ENCODE results near the gene PCNT. TPM values are rescaled to one million over a fixed set of nuclear protein-coding genes. Genes with fewer than 3 reads are reported as not detected.

PCNT gene
- total and polyA plus RNA-seq, 2 donors (not counting 1 experiment from before 2014, with no cell fraction given) = 20.3 to 58.1 TPM

GRCh38 chr21:46428286-46428685 is 104.3 kb downstream of the PCNT start:
- H3K4me1 ChIP-seq (ENCODE audit: control insufficient read depth in 2 of 2, insufficient read depth in 2 of 2, low read length in 2 of 2) = no peaks in the 10 kb centered on the region
- H2AFZ ChIP-seq (ENCODE audit: insufficient read depth, low read depth, low read length, poor library complexity, severe bottlenecking) = no peak overlapping the region
- H3K27me3 ChIP-seq (replicated peaks in 1 of 4; ENCODE audit: control extremely low read depth in 1 of 4, control insufficient read depth in 3 of 4, insufficient read depth in 4 of 4, low read length in 3 of 4) = no peaks in the 10 kb centered on the region
- CTCF ChIA-PET = no interaction called here
- POLR2A ChIA-PET = no interaction called here
- Mint-ChIP-seq H3K9me3 (ENCODE audit: insufficient read depth) (no peaks in the 10 kb centered on the region), H3K27ac (no peak overlapping the region), H3K27me3 (no peaks in the 10 kb centered on the region), H3K4me3 (no peak overlapping the region), H3K4me1 (peaks cover 2% of the 10 kb centered on the region)
- H3K4me2 ChIP-seq (replicated peaks; ENCODE audit: low read depth, low read length, poor library complexity, severe bottlenecking) = no peak overlapping the region
- intact Hi-C loops (cut with micrococcal nuclease) = no loop called here
- H3K79me2 ChIP-seq (ENCODE audit: control insufficient read depth, insufficient read depth, low read length) = no peaks in the 10 kb centered on the region
- WGBS (ENCODE audit: insufficient coverage) = 96% methylated on average over 23 of the region's 23 CpGs
- H3K4me3 ChIP-seq (ENCODE audit: control extremely low read depth in 1 of 5, extremely low read depth in 1 of 5, insufficient read depth in 1 of 5, low read depth in 2 of 5, low read length in 4 of 5) = no peak overlapping the region
- H3K9ac ChIP-seq (ENCODE audit: low read length) = no peak overlapping the region
- H3K9me3 ChIP-seq (ENCODE audit: control extremely low read depth in 1 of 3, control insufficient read depth in 2 of 3, insufficient read depth in 1 of 3, low read length in 2 of 3) = no peaks in the 10 kb centered on the region
- DNase-seq (no peak), ATAC-seq (ENCODE audit: low read depth) (no peak)
- no peak for TF ChIP-seq CTCF (IDR thresholded peaks at IDR 0.05)
- TF ChIP-seq EZH2 (IDR thresholded peaks at IDR 0.05; ENCODE audit: borderline replicate concordance, insufficient read depth, low read depth, low read length, poor library complexity, severe bottlenecking) = no peak
- peaks cover 0 to 41% of the 10 kb centered on the region in 2 experiments for H3K36me3 ChIP-seq (replicated peaks in 1 of 2; ENCODE audit: control extremely low read depth in 1 of 2, control insufficient read depth in 1 of 2, extremely low read depth in 1 of 2, insufficient read depth in 2 of 2, low read length in 1 of 2)
- H4K20me1 ChIP-seq (ENCODE audit: control insufficient read depth, insufficient read depth, low read length, poor library complexity, severe bottlenecking) = no peaks in the 10 kb centered on the region
- H3K27ac ChIP-seq (ENCODE audit: low read length in 2 of 2) = no peak overlapping the region

- intact Hi-C loops (cut with micrococcal nuclease) = no loop called here
- no peaks in the 10 kb centered on the region for H3K27me3 ChIP-seq (replicated peaks in 1 of 4; ENCODE audit: control extremely low read depth in 1 of 4, control insufficient read depth in 3 of 4, insufficient read depth in 4 of 4, low read length in 3 of 4)
- H3K27ac ChIP-seq (ENCODE audit: low read length in 2 of 2) = no peak overlapping the region
- no peak overlapping the region for H3K4me2 ChIP-seq (replicated peaks; ENCODE audit: low read depth, low read length, poor library complexity, severe bottlenecking)
- DNase-seq (no peak), ATAC-seq (ENCODE audit: low read depth) (no peak)
- H3K27me3 Mint-ChIP-seq = no peaks in the 10 kb centered on the region
- H3K9ac ChIP-seq (ENCODE audit: low read length) = no peak overlapping the region
- 98% methylated on average over 38 of the region's 44 CpGs for WGBS (ENCODE audit: insufficient coverage)
- H3K9me3 Mint-ChIP-seq (ENCODE audit: insufficient read depth) = no peaks in the 10 kb centered on the region
- ChIA-PET CTCF (no interaction called here), POLR2A (no interaction called here)
- H4K20me1 ChIP-seq (ENCODE audit: control insufficient read depth, insufficient read depth, low read length, poor library complexity, severe bottlenecking) = no peaks in the 10 kb centered on the region
- no peak overlapping the region for H2AFZ ChIP-seq (ENCODE audit: insufficient read depth, low read depth, low read length, poor library complexity, severe bottlenecking)
- H3K9me3 ChIP-seq (ENCODE audit: control extremely low read depth in 1 of 3, control insufficient read depth in 2 of 3, insufficient read depth in 1 of 3, low read length in 2 of 3) = no peaks in the 10 kb centered on the region
- H3K4me3 ChIP-seq (ENCODE audit: control extremely low read depth in 1 of 5, extremely low read depth in 1 of 5, insufficient read depth in 1 of 5, low read depth in 2 of 5, low read length in 4 of 5) = no peak overlapping the region
- no peaks in the 10 kb centered on the region for H3K4me1 ChIP-seq (ENCODE audit: control insufficient read depth in 2 of 2, insufficient read depth in 2 of 2, low read length in 2 of 2)
- peaks cover 0 to 41% of the 10 kb centered on the region in 2 experiments for H3K36me3 ChIP-seq (replicated peaks in 1 of 2; ENCODE audit: control extremely low read depth in 1 of 2, control insufficient read depth in 1 of 2, extremely low read depth in 1 of 2, insufficient read depth in 2 of 2, low read length in 1 of 2)
- H3K4me3 Mint-ChIP-seq = no peak overlapping the region
- TF ChIP-seq EZH2 (IDR thresholded peaks at IDR 0.05; ENCODE audit: borderline replicate concordance, insufficient read depth, low read depth, low read length, poor library complexity, severe bottlenecking) = no peak
- no peak for TF ChIP-seq CTCF (IDR thresholded peaks at IDR 0.05)
- H3K79me2 ChIP-seq (ENCODE audit: control insufficient read depth, insufficient read depth, low read length) = no peaks in the 10 kb centered on the region
- no peaks in the 10 kb centered on the region for H3K4me1 Mint-ChIP-seq
- H3K27ac Mint-ChIP-seq = no peak overlapping the region
Measured at GRCh38 chr21:46428987-46429710, 105.2 kb downstream of the PCNT start.

All from B cell (primary cell).